ENCODE results near the gene INIP. TPM values are rescaled to one million over a fixed set of nuclear protein-coding genes. Genes with fewer than 3 reads are reported as not detected.

INIP gene
- total RNA-seq, 1 experiment from 2014 or later, result 28.0 TPM

DNA sequence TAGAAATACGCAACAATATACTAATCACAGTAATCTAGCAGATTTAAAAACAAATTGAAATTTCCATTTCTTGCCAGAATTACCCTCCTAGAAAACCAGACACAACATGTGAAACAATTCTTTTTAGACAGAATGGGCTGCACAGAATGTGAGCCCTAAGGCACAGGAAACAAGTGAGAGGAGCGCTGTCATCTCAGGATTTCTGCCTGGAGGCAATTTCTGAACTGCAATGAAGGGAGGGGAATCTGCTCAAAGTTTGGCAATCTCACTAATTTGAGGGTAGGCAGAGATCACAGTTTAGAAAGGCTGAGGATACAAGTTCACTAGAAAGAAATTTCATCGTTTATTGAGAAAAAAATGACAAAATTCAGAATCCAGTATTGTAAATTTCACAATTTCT lies 70.3 kb downstream of the INIP start:
- Histone ChIP-seq H3K4me3 (no peak overlapping the region), H3K27ac (no peak overlapping the region), H3K36me3 (ENCODE audit: low read depth) (no peaks in the 10 kb centered on the region), H3K79me2 (ENCODE audit: low read depth) (no peaks in the 10 kb centered on the region), H3K9me2 (ENCODE audit: insufficient read depth) (no peaks in the 10 kb centered on the region), H3K4me1 (replicated peaks; ENCODE audit: insufficient read depth) (no peaks in the 10 kb centered on the region), H3K4me2 (no peak overlapping the region), H3F3A (ENCODE audit: insufficient read depth, low read depth) (no peaks in the 10 kb centered on the region), H3K27me3 (ENCODE audit: insufficient read depth, low read depth) (no peaks in the 10 kb centered on the region), H3K9me3 (ENCODE audit: insufficient read depth, low read depth) (no peaks in the 10 kb centered on the region), H2AFZ (no peak overlapping the region), H4K20me1 (ENCODE audit: insufficient read depth) (no peaks in the 10 kb centered on the region)
- POLR2A ChIA-PET (ENCODE audit: unreplicated experiment), result no interaction called here
- CTCF ChIA-PET, result interaction anchor here (0.5 kb wide), 1 partner anchor 1026 kb away, joined by 3 read pairs; no protein-coding TSS in a partner anchor
- TF ChIP-seq EZH2 (IDR thresholded peaks at IDR 0.05; ENCODE audit: low read depth), result no peak
- TF ChIP-seq, protein P1, sequence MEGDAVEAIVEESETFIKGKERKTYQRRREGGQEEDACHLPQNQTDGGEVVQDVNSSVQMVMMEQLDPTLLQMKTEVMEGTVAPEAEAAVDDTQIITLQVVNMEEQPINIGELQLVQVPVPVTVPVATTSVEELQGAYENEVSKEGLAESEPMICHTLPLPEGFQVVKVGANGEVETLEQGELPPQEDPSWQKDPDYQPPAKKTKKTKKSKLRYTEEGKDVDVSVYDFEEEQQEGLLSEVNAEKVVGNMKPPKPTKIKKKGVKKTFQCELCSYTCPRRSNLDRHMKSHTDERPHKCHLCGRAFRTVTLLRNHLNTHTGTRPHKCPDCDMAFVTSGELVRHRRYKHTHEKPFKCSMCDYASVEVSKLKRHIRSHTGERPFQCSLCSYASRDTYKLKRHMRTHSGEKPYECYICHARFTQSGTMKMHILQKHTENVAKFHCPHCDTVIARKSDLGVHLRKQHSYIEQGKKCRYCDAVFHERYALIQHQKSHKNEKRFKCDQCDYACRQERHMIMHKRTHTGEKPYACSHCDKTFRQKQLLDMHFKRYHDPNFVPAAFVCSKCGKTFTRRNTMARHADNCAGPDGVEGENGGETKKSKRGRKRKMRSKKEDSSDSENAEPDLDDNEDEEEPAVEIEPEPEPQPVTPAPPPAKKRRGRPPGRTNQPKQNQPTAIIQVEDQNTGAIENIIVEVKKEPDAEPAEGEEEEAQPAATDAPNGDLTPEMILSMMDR (conservative IDR thresholded peaks at IDR 0.05), result no peak
- intact Hi-C loops (cut with micrococcal nuclease; ENCODE audit: unreplicated experiment), result no loop called here
- BruUV-seq (replicated peaks), result no TSS peak
- DNase-seq, result no peak

DNA sequence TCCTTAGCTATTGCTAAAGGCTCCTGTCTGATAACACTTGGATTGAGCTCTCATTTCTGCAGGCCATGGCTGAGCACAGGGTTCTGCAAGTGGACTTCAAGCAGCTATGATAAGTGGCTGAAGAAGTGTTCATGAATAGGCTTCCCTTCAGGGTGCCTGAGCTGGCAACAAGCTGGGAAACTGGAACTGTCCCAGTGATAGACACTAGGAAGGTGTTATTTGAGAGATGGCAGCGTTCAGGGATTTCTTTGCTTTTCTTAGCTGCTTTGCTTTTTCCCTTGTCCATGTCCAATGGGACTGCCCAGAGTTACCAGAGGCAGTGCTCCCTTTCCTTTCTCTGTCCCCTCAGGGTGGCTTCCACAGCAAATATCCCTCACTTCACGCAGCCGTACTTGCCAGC lies 75.8 kb downstream of the INIP start:
- DNase-seq, result no peak
- no peaks in the 10 kb centered on the region for H3K4me1 ChIP-seq (replicated peaks; ENCODE audit: insufficient read depth)
- ChIA-PET CTCF (no interaction called here), POLR2A (ENCODE audit: unreplicated experiment) (interaction anchor here (0.9 kb wide), 1 partner anchor 155 kb away, joined by 4 read pairs; the partner anchor contains the start of gene KIAA1958)
- no peaks in the 10 kb centered on the region for H4K20me1 ChIP-seq (ENCODE audit: insufficient read depth)
- no peak overlapping the region for H2AFZ ChIP-seq
- no peaks in the 10 kb centered on the region for H3F3A ChIP-seq (ENCODE audit: insufficient read depth, low read depth)
- H3K4me2 ChIP-seq, result no peak overlapping the region
- BruUV-seq (replicated peaks), result no TSS peak
- H3K9me2 ChIP-seq (ENCODE audit: insufficient read depth), result no peaks in the 10 kb centered on the region
- TF ChIP-seq EZH2 (IDR thresholded peaks at IDR 0.05; ENCODE audit: low read depth), result no peak
- TF ChIP-seq, protein P1 (conservative IDR thresholded peaks at IDR 0.05), result no peak
- H3K27ac ChIP-seq, result no peak overlapping the region
- 0 out of 2 replicates have a peak, but pooled peaks cover 9% of the 10 kb centered on the region for H3K9me3 ChIP-seq (ENCODE audit: insufficient read depth, low read depth)
- intact Hi-C loops (cut with micrococcal nuclease; ENCODE audit: unreplicated experiment), result no loop called here
- H3K79me2 ChIP-seq (ENCODE audit: low read depth), result no peaks in the 10 kb centered on the region
- no peak overlapping the region for H3K4me3 ChIP-seq
- no peaks in the 10 kb centered on the region for H3K27me3 ChIP-seq (ENCODE audit: insufficient read depth, low read depth)
- H3K36me3 ChIP-seq (ENCODE audit: low read depth), result no peaks in the 10 kb centered on the region

DNA sequence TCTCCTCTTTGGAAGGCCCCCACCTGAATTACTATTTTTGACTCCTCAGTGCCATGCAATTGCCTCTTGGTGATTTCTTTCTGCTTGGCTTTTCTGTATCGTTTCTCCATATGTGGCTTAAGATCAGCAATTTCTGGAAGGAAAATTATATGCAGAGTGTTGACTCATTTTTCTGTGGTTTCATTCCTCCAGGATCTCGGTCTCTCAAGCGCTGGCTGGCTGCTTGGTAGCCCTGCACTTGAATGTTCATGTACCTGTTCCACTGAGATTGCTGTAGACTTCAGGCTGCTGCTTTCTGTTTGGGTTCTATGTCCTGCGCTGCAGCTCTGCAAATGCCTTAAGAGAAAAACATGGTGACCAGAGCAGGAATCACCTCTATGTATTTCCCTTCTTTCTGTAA lies 77.6 kb downstream of the INIP start:
- Histone ChIP-seq H3K79me2 (ENCODE audit: low read depth) (no peaks in the 10 kb centered on the region), H3K36me3 (ENCODE audit: low read depth) (no peaks in the 10 kb centered on the region), H3K27ac (no peak overlapping the region), H3K4me2 (no peak overlapping the region), H3K9me3 (ENCODE audit: insufficient read depth, low read depth) (0 out of 2 replicates have a peak, but pooled peaks cover 9% of the 10 kb centered on the region), H3K9me2 (ENCODE audit: insufficient read depth) (no peaks in the 10 kb centered on the region), H3F3A (ENCODE audit: insufficient read depth, low read depth) (no peaks in the 10 kb centered on the region), H4K20me1 (ENCODE audit: insufficient read depth) (no peaks in the 10 kb centered on the region), H3K27me3 (ENCODE audit: insufficient read depth, low read depth) (no peaks in the 10 kb centered on the region), H3K4me3 (no peak overlapping the region), H2AFZ (no peak overlapping the region), H3K4me1 (replicated peaks; ENCODE audit: insufficient read depth) (no peaks in the 10 kb centered on the region)
- no peak for DNase-seq
- intact Hi-C loops (cut with micrococcal nuclease; ENCODE audit: unreplicated experiment), result no loop called here
- BruUV-seq (replicated peaks), result no TSS peak
- TF ChIP-seq EZH2 (IDR thresholded peaks at IDR 0.05; ENCODE audit: low read depth), result no peak
- TF ChIP-seq, protein P1 (conservative IDR thresholded peaks at IDR 0.05), result no peak
- CTCF ChIA-PET, result no interaction called here
- POLR2A ChIA-PET (ENCODE audit: unreplicated experiment), result no interaction called here

Other genes with a start within 250 kb of the INIP start
- gene KIAA1958, start 231.3 kb downstream of the INIP start, total RNA-seq (2021), result 19.5 and 19.8 TPM in 2 replicates
- gene SNX30, start 32.6 kb upstream of the INIP start, total RNA-seq (2021), result 32.5 and 33.1 TPM in 2 replicates
- gene SLC46A2, start 172.8 kb upstream of the INIP start, total RNA-seq (2021), result not detected in 2 replicates